ENCODE results near the gene TRIOBP. TPM values are rescaled to one million over a fixed set of nuclear protein-coding genes. Genes with fewer than 3 reads are reported as not detected.

The TRIOBP gene
- total RNA-seq, 1 experiment from 2014 or later, result 170 TPM

DNA sequence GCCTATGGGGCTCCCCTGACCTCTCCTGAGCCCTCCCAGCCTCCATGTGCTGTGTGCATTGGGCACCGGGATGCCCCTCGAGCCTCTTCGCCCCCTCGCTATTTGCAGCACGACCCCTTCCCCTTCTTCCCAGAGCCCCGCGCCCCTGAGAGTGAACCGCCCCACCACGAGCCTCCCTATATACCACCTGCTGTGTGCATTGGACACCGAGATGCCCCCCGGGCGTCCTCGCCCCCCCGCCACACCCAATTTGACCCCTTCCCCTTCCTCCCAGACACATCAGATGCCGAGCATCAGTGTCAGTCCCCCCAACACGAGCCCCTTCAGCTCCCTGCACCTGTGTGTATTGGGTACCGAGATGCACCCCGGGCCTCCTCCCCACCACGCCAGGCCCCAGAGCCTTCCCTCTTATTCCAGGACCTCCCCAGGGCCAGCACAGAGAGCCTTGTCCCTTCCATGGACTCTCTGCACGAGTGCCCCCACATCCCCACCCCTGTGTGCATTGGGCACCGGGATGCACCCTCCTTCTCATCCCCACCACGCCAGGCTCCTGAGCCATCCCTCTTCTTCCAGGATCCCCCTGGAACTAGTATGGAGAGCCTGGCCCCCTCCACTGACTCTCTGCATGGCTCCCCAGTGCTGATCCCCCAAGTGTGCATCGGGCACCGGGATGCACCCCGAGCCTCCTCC lies 28.8 kb downstream of the TRIOBP start:
- peaks cover 12% of the 10 kb centered on the region; the same call in 1 of the 2 replicates for H3K4me1 ChIP-seq (replicated peaks; ENCODE audit: insufficient read depth)
- no peak overlapping the region for H2AFZ ChIP-seq
- no peak for DNase-seq
- H3K4me2 ChIP-seq, result no peak overlapping the region
- no peaks in the 10 kb centered on the region for H3K9me2 ChIP-seq (ENCODE audit: insufficient read depth)
- no peaks in the 10 kb centered on the region for H3K79me2 ChIP-seq (ENCODE audit: low read depth)
- H4K20me1 ChIP-seq (ENCODE audit: insufficient read depth), result no peaks in the 10 kb centered on the region
- BruUV-seq (replicated peaks), result no TSS peak
- H3K36me3 ChIP-seq (ENCODE audit: low read depth), result no peaks in the 10 kb centered on the region
- H3K9me3 ChIP-seq (ENCODE audit: insufficient read depth, low read depth), result no peaks in the 10 kb centered on the region
- H3K4me3 ChIP-seq, result no peak overlapping the region
- H3F3A ChIP-seq (ENCODE audit: insufficient read depth, low read depth), result peaks cover 14% of the 10 kb centered on the region; the same call in 1 of the 2 replicates
- ChIA-PET POLR2A (ENCODE audit: unreplicated experiment) (no interaction called here), CTCF (no interaction called here)
- intact Hi-C loops (cut with micrococcal nuclease; ENCODE audit: unreplicated experiment), result no loop called here
- H3K27ac ChIP-seq, result no peak overlapping the region
- TF ChIP-seq, protein P1, sequence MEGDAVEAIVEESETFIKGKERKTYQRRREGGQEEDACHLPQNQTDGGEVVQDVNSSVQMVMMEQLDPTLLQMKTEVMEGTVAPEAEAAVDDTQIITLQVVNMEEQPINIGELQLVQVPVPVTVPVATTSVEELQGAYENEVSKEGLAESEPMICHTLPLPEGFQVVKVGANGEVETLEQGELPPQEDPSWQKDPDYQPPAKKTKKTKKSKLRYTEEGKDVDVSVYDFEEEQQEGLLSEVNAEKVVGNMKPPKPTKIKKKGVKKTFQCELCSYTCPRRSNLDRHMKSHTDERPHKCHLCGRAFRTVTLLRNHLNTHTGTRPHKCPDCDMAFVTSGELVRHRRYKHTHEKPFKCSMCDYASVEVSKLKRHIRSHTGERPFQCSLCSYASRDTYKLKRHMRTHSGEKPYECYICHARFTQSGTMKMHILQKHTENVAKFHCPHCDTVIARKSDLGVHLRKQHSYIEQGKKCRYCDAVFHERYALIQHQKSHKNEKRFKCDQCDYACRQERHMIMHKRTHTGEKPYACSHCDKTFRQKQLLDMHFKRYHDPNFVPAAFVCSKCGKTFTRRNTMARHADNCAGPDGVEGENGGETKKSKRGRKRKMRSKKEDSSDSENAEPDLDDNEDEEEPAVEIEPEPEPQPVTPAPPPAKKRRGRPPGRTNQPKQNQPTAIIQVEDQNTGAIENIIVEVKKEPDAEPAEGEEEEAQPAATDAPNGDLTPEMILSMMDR (conservative IDR thresholded peaks at IDR 0.05), result no peak
- no peak for TF ChIP-seq EZH2 (IDR thresholded peaks at IDR 0.05; ENCODE audit: low read depth)
- no peaks in the 10 kb centered on the region for H3K27me3 ChIP-seq (ENCODE audit: insufficient read depth, low read depth)

DNA sequence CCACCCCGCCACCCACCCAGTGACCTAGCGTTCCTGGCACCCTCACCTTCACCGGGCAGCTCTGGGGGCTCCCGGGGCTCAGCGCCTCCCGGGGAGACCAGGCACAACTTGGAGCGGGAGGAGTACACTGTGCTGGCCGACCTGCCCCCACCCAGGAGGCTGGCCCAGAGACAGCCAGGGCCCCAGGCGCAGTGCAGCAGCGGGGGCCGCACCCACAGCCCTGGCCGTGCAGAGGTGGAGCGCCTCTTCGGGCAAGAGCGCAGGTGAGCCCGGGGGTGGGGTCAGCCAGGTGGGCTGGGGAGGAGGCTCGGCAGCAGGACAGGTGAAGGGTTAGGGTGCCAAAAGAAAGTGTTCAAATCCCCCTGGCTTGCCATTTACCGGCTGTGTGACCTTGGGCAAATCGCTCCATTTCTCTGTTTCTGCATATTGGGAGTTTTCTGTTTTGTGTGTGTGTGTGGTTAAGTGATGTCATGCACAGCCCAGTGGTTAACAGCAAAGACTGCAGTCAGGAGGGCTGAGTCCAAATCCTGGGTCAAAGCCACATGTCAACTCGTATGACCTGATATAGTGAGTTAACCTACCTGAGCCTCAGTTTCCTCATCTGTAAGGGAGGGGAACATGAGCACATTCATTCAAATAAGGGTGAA lies 29.5 kb downstream of the TRIOBP start:
- H3K9me2 ChIP-seq (ENCODE audit: insufficient read depth), result no peaks in the 10 kb centered on the region
- ChIA-PET POLR2A (ENCODE audit: unreplicated experiment) (no interaction called here), CTCF (no interaction called here)
- BruUV-seq (replicated peaks), result no TSS peak
- H4K20me1 ChIP-seq (ENCODE audit: insufficient read depth), result no peaks in the 10 kb centered on the region
- H2AFZ ChIP-seq, result no peak overlapping the region
- H3K27ac ChIP-seq, result no peak overlapping the region
- H3F3A ChIP-seq (ENCODE audit: insufficient read depth, low read depth), result peaks cover 11% of the 10 kb centered on the region; the same call in 1 of the 2 replicates
- no peak overlapping the region for H3K4me2 ChIP-seq
- H3K4me1 ChIP-seq (replicated peaks; ENCODE audit: insufficient read depth), result peaks cover 12% of the 10 kb centered on the region; the same call in 1 of the 2 replicates
- no peak for DNase-seq
- intact Hi-C loops (cut with micrococcal nuclease; ENCODE audit: unreplicated experiment), result no loop called here
- TF ChIP-seq, protein P1 (conservative IDR thresholded peaks at IDR 0.05), result no peak; the same call in 1 of the 2 replicates
- TF ChIP-seq EZH2 (IDR thresholded peaks at IDR 0.05; ENCODE audit: low read depth), result no peak
- no peaks in the 10 kb centered on the region for H3K27me3 ChIP-seq (ENCODE audit: insufficient read depth, low read depth)
- no peaks in the 10 kb centered on the region for H3K9me3 ChIP-seq (ENCODE audit: insufficient read depth, low read depth)
- no peaks in the 10 kb centered on the region for H3K36me3 ChIP-seq (ENCODE audit: low read depth)
- no peak overlapping the region for H3K4me3 ChIP-seq
- no peaks in the 10 kb centered on the region for H3K79me2 ChIP-seq (ENCODE audit: low read depth)

DNA sequence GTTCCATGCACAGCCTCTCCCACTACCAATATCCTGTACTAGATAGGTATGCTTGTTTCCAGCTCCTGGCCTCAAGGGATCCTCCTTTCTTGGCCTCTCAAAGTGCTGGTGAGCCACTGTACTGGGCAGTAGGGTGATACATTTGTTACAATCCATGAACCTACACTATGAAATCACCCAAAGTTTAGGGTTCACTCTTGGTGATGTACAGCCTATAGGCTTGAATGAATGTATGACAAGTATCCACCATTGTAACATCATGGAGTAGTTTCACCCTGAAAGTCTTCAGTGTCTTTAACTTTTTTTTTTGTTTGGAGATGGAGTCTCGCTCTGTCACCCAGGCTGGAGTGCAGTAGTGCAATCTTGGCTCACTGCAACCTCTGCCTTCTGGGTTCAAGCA lies 31.8 kb downstream of the TRIOBP start:
- no peak for TF ChIP-seq EZH2 (IDR thresholded peaks at IDR 0.05; ENCODE audit: low read depth)
- TF ChIP-seq, protein P1 (conservative IDR thresholded peaks at IDR 0.05), result no peak
- DNase-seq, result no peak
- Histone ChIP-seq H3K9me2 (ENCODE audit: insufficient read depth) (no peaks in the 10 kb centered on the region), H3K9me3 (ENCODE audit: insufficient read depth, low read depth) (no peaks in the 10 kb centered on the region), H3F3A (ENCODE audit: insufficient read depth, low read depth) (peaks cover 18% of the 10 kb centered on the region), H3K79me2 (ENCODE audit: low read depth) (no peaks in the 10 kb centered on the region), H2AFZ (no peak overlapping the region), H3K4me3 (no peak overlapping the region), H3K27ac (no peak overlapping the region), H4K20me1 (ENCODE audit: insufficient read depth) (no peaks in the 10 kb centered on the region), H3K27me3 (ENCODE audit: insufficient read depth, low read depth) (no peaks in the 10 kb centered on the region), H3K4me2 (no peak overlapping the region), H3K4me1 (replicated peaks; ENCODE audit: insufficient read depth) (peaks cover 12% of the 10 kb centered on the region; the same call in 1 of the 2 replicates), H3K36me3 (ENCODE audit: low read depth) (no peaks in the 10 kb centered on the region)
- POLR2A ChIA-PET (ENCODE audit: unreplicated experiment), result no interaction called here
- BruUV-seq (replicated peaks), result no TSS peak
- CTCF ChIA-PET, result interaction anchor here (0.5 to 0.7 kb wide), 3 partner anchors 9 to 190 kb away, joined by 3 to 5 read pairs (median 3); no protein-coding TSS in a partner anchor
- intact Hi-C loops (cut with micrococcal nuclease; ENCODE audit: unreplicated experiment), result no loop called here

Measured in PC-9 (cell line).